GM19025 (cell line): ENCODE data around the gene USP27X.

Source experiments
- ATAC-seq: cut with Tn5 transposase; IDR thresholded peaks from one replicate; pipeline ENCODE4 v1.9.1; 2021; ENCODE audit warnings: mild to moderate bottlenecking, low read depth, moderate library complexity; ENCODE audit not compliant: unreplicated experiment

USP27X gene

GRCh38 chrX:49880668-49881067 is 1.4 kb downstream of the USP27X start:
- no peak for ATAC-seq

DNA sequence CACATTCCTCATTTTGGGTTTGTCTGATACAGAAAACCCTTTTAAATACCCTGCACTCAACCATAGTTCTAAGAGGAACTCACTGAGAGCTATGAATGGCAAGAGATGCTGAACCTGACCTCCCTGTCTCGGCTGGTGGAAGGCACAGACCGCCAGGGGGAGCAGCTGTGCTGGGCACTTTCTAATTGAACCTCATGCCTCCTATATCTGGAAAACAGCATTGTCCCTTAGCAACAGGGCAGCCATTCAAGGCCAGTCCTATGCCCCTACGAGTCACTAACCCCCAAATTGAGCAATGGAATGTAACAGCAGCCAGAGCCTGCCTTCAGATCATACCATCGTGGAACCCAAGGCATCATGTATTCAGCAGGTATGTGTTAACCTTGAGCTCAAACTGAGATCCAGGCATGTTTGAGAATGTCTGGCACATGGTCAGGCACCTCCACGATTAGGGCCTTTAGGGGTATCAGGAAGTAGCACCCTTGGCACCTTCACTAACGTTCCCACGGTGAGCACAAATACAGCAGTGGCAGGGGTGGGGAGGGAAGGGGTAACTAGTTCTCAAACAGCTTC is 5.1 kb downstream of the USP27X start:
- ATAC-seq = no peak

GRCh38 chrX:49892542-49892941 is 13.3 kb downstream of the USP27X start:
- no peak for ATAC-seq

DNA sequence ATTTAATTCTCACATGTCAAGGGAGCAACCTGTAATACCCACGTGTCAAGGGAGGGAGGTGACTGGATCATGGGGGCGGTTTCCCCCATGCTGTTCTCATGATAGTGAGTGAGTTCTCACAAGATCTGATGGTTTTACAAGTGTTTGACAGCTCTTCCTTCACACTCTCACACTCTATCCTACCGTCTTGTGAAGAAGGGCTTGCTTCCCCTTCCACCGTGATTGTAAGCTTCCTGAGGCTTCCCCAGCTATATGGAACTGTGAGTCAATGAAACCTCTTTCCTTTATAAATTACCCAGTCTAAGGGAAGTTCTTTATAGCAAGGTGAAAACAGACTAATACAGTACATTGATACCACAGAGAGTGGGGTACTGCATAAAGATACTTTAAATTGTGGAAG is 17.7 kb downstream of the USP27X start:
- ATAC-seq = no peak

- no peak for ATAC-seq
These were observed 21.8 kb downstream of the USP27X start for GRCh38 chrX:49901048-49901447.

- ATAC-seq = no peak
These were observed 31.1 kb downstream of the USP27X start for GRCh38 chrX:49910344-49910743.

DNA sequence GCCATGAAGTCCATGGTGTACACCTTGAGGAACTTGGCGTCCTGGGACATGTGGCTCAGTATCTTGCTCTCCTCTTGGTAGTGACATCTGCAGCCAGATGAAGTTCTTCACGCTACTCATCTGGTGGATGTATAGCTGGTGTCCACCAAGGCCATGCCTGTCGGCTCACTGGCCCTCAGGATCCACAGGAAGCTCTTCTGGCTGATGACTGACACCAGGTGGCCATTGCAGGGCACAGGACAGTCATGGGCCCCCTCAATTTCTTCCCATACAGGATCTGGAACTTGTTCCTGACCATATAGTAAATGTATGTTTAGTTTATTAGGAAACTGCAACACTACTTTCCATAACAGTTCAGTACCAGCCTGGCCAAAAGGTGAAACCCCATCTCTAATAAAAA is 32.8 kb downstream of the USP27X start:
- ATAC-seq = no peak

DNA sequence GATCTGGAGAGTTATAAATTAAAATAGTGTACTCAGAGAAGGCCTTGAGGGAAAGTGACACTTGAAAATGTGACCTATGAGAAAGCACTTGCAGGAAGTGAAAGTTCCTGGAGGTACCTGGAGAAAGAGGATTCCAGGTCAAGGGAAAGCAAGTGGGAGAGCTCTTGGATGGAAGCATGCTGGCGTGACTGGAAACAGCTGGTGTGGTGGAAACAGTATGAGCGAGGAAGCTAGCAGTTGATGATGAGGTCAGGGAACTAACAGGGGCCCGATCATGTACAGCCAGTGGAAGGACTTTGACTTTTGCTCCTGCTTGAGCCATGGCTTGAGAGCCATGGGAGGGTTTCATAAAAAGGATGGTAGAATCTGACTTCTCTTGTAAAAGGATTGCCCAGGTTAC is 33.6 kb downstream of the USP27X start:
- no peak for ATAC-seq

- ATAC-seq = peak; percentile 49
These were observed 36.3 kb downstream of the USP27X start for GRCh38 chrX:49915361-49916222.

DNA sequence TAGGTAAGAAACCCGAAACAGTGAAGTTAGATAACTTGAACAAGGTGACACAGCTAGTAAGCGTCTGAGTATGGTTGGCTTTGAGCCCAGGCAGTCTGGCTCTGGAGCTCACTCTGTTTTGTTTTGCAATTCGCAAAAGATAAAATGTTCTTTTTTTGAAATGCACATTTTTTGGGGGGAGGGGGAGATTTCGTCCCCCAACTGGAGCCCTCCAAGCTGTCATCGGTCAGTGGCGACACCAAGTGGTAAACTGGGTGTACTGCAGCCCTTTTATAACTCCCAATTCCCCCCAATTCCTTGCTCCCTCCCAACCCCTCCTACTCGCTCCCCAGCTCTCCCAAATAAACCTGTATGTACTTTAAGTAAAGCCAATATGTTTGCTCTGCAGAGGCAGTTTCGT is 40.3 kb downstream of the USP27X start:
- no peak for ATAC-seq

- ATAC-seq = no peak
These were observed 41.8 kb downstream of the USP27X start for GRCh38 chrX:49921109-49921508.

DNA sequence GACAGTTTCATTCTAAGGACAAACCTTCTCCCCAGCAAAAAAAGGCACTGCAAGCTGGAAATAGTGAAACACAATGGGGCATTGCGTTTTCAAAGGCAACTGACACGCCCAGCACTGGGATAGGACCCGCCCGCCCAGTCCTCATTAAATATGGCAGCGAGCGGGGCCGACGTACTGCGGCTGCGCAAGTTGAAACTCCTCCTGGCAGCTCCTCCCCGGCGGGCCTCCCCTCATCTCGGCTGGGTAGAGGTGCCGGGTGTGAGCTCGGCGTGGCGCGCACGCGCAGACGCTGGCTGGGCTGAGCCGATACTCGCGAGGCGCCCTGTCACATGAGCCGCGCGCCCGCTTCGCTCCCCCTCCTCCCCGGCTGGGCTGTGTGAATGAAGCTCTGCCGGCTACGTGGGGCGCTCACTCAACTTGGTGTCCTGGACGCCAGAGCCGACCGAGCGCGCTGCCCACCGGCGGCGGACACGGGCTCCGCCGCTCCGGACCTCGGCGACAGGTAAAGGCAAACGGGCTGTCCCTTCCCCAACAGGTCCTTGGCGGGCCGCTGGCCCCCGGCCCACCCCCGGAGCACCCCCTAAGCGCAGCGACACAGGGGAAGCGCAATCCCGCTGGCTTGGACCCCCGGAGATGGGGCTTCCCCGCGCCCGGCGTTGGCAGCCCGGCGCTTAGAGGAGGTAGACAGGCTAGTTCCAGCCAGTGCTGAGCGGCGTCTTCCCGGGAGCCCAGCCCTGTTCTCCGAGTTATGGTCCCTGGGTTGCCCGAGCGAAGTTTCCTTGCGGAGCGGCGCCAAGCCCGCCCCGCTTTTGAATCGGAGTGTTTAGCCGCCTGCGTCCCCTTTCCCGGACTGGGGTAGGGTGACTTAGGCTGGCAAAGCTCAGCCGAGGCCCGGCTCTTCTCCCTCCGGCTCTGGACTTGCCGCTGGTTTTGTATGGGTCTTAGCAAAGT is 43.3 kb downstream of the USP27X start, which contains the start of gene CLCN5:
CLCN5 (plus strand) TSS at position 306 of the 951 bp plus-strand sequence. CDS start 2,703 bp downstream, outside the sequence.
- peak; percentile 99 for ATAC-seq

DNA sequence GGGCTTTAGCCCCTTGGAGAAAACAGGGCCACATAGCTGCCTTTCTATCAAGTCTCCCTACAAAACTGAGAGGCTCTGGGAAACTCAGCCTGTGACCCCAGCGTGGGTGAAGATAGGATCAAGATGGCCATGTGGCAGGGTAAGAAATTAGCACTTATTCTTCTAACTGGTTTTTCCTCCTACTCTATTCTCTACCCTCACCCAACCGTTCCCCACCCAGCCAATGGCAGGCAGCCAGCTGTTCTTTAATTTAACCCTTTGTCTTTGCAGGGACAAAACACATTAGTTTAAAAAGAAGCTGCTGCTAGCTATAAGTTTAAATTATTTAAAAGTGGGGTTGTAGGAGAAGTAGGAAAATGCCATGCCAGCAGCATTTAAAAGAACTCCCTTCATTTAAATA is 45.9 kb downstream of the USP27X start:
- ATAC-seq = no peak

DNA sequence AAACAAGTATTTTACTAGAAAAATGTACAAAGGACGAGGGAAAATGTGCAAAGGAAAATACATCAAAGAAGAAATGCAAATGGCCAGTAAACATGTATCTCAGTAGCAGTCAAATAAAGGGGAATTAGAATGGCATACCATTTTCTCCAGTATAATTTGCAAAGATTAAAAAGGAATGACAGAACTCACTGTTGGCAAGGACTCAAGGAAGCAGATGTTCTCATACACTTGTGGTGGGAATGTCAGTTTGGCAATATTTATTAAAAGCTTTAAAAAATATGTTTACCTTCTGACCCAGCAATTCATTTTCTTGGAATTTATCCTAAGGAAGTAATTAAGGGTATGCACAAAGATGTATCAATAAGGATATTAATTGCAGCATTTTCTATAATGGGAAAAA is 50.8 kb downstream of the USP27X start:
- ATAC-seq = no peak
